Frontal cortex (tissue), 4 donors: ENCODE measurements around the gene PHLPP1. TPM values are rescaled to one million over a fixed set of nuclear protein-coding genes. Genes with fewer than 3 reads are reported as not detected.

Experiments used
- DNase-seq, 2 donors: peaks; one replicate each; pipeline ENCODE4 v3.0.0; 2012; ENCODE audit warnings: low spot score in 2 of 2
- FAIRE-seq: peaks from 2 replicates; lab custom pipeline; 2012; peaks lifted over from hg19 to GRCh38; lab: Jason Lieb, UNC
- total RNA-seq: library from RNA; depleted of rRNA; stranded (reverse); fragments of >200 nt; gene quantifications from one replicate; pipeline ENCODE4 v1.2.3, GENCODE V29; 2014
- donor health status: control.
- donor health status: control.
- donor health status: control.

Gene PHLPP1
- total RNA-seq, 1 donor from 2014 or later = 16.3 TPM

GRCh38 chr18:62957885-62958472 is 242.6 kb downstream of the PHLPP1 start:
- no peak for DNase-seq
- peak; percentile 19 for FAIRE-seq

- FAIRE-seq (no peak), DNase-seq (no peak)
Measured at GRCh38 chr18:62959481-62959880, 244.1 kb downstream of the PHLPP1 start.

- FAIRE-seq (no peak), DNase-seq (no peak)
Measured at GRCh38 chr18:62963507-62963906, 248.2 kb downstream of the PHLPP1 start.

- peak; percentile 79 for FAIRE-seq
- no peak for DNase-seq
Measured at GRCh38 chr18:62964432-62964831, 249.1 kb downstream of the PHLPP1 start.

GRCh38 chr18:62967089-62967488 is 251.7 kb downstream of the PHLPP1 start:
- DNase-seq (no peak), FAIRE-seq (no peak)

GRCh38 chr18:62973689-62974088 is 258.3 kb downstream of the PHLPP1 start:
- FAIRE-seq (no peak), DNase-seq (no peak)

- no peak for FAIRE-seq
Measured at GRCh38 chr18:62974388-62974787, 259.0 kb downstream of the PHLPP1 start.

GRCh38 chr18:62974928-62975675 is 259.8 kb downstream of the PHLPP1 start:
- no peak for DNase-seq

More at GRCh38 chr18:62974388-62974787, 259.0 kb downstream of the PHLPP1 start:
- no peak for DNase-seq

GRCh38 chr18:62975785-62976184 is 260.4 kb downstream of the PHLPP1 start:
- FAIRE-seq (no peak), DNase-seq (no peak)

More at GRCh38 chr18:62974928-62975675, 259.8 kb downstream of the PHLPP1 start:
- FAIRE-seq = no peak

- FAIRE-seq = no peak
Measured at GRCh38 chr18:62976227-62976626, 260.9 kb downstream of the PHLPP1 start.

GRCh38 chr18:62977512-62977911 is 262.2 kb downstream of the PHLPP1 start:
- FAIRE-seq = no peak

More at GRCh38 chr18:62976227-62976626, 260.9 kb downstream of the PHLPP1 start:
- no peak for DNase-seq

GRCh38 chr18:62978251-62979049 is 263.1 kb downstream of the PHLPP1 start:
- DNase-seq = no peak
- no peak for FAIRE-seq

More at GRCh38 chr18:62977512-62977911, 262.2 kb downstream of the PHLPP1 start:
- DNase-seq = no peak

- DNase-seq (no peak), FAIRE-seq (no peak)
Measured at GRCh38 chr18:62979176-62979575, 263.8 kb downstream of the PHLPP1 start.

- DNase-seq = no peak
- FAIRE-seq = no peak
Measured at GRCh38 chr18:62979900-62980299, 264.6 kb downstream of the PHLPP1 start.

- DNase-seq = no peak
- FAIRE-seq = no peak
Measured at GRCh38 chr18:62981566-62981965, 266.2 kb downstream of the PHLPP1 start.

GRCh38 chr18:62982600-62983251 is 267.4 kb downstream of the PHLPP1 start:
- FAIRE-seq = no peak
- DNase-seq = peak; percentile 65 to 77

GRCh38 chr18:62984656-62985315 is 269.4 kb downstream of the PHLPP1 start:
- FAIRE-seq (no peak), DNase-seq (no peak)

GRCh38 chr18:62986490-62986889 is 271.1 kb downstream of the PHLPP1 start:
- DNase-seq (no peak), FAIRE-seq (no peak)

GRCh38 chr18:62987055-62987830 is 271.9 kb downstream of the PHLPP1 start:
- DNase-seq (no peak), FAIRE-seq (no peak)
